Neutrophil (primary cell): Measurements from ENCODE around the gene CIT.

Experiments
- H3K27ac ChIP-seq: fragments of 200-600 bp; sonication (generic); 2 replicates; pipeline ENCODE4 v1.5.1; 2016; ENCODE audit warnings: mild to moderate bottlenecking, moderate library complexity
- H3K27me3 ChIP-seq: fragments of 200-600 bp; sonication (generic); 2 replicates; pipeline ENCODE4 v1.6.0; 2016; ENCODE audit warnings: mild to moderate bottlenecking
- H3K36me3 ChIP-seq: fragments of 200-600 bp; sonication (generic); 2 replicates; pipeline ENCODE4 v1.5.1; 2017
- H3K4me1 ChIP-seq, 2 experiments: fragments of 200-600 bp in 1 of 2; sonication (generic) in 1 of 2; 1 replicate in 1 of 2; 2 replicates in 1 of 2; pipeline versions ENCODE4 v1.5.1 to v1.6.1; 2013 to 2016; ENCODE audit warnings: low read depth in 1 of 2, low read length in 1 of 2, mild to moderate bottlenecking in 1 of 2, moderate library complexity in 1 of 2; ENCODE audit not compliant: control insufficient read depth in 1 of 2, insufficient read depth in 1 of 2
- H3K4me3 ChIP-seq, 2 experiments: fragments of 200-600 bp in 1 of 2; sonication (generic) in 1 of 2; 1 replicate in 1 of 2; 2 replicates in 1 of 2; pipeline ENCODE4 v1.5.1; 2013 to 2016; ENCODE audit warnings: low read depth in 1 of 2, low read length in 1 of 2, mild to moderate bottlenecking in 1 of 2, moderate library complexity in 1 of 2
- H3K9me3 ChIP-seq: fragments of 200-600 bp; sonication (generic); 2 replicates; pipeline ENCODE4 v1.5.1; 2016
- CTCF ChIP-seq: fragments of 200-600 bp; sonication (generic); IDR thresholded peaks from 2 replicates; pipeline ENCODE4 v1.5.1; 2016; ENCODE audit warnings: antibody characterized with exemption

The CIT gene

GRCh38 chr12:119819322-119819721, 57.8 kb downstream of the CIT start:
- H3K9me3 ChIP-seq, result no peaks in the 10 kb centered on the region
- H3K4me1 ChIP-seq, result no peaks in the 10 kb centered on the region
- no peak overlapping the region for H3K4me3 ChIP-seq
- TF ChIP-seq CTCF, result no peak
- H3K27ac ChIP-seq, result no peak overlapping the region
- H3K36me3 ChIP-seq, result peaks cover 55% of the 10 kb centered on the region
- no peaks in the 10 kb centered on the region for H3K27me3 ChIP-seq

GRCh38 chr12:119817546-119818343, 59.4 kb downstream of the CIT start:
- Histone ChIP-seq H3K36me3 (peaks cover 44% of the 10 kb centered on the region), H3K27me3 (no peaks in the 10 kb centered on the region), H3K9me3 (no peaks in the 10 kb centered on the region), H3K4me3 (no peak overlapping the region), H3K4me1 (no peaks in the 10 kb centered on the region), H3K27ac (no peak overlapping the region)
- no peak for TF ChIP-seq CTCF

- no peaks in the 10 kb centered on the region for H3K4me1 ChIP-seq
- TF ChIP-seq CTCF, result no peak
- H3K36me3 ChIP-seq, result peaks cover 10% of the 10 kb centered on the region
- no peak overlapping the region for H3K4me3 ChIP-seq
- no peak overlapping the region for H3K27ac ChIP-seq
- no peaks in the 10 kb centered on the region for H3K27me3 ChIP-seq
- no peaks in the 10 kb centered on the region for H3K9me3 ChIP-seq
Measured at GRCh38 chr12:119809023-119809422, 68.1 kb downstream of the CIT start.

- Histone ChIP-seq H3K36me3 (peaks cover 16% of the 10 kb centered on the region), H3K4me3 (no peak overlapping the region)
- TF ChIP-seq CTCF, result no peak
Measured at GRCh38 chr12:119808441-119808840, 68.7 kb downstream of the CIT start.

GRCh38 chr12:119807380-119807779, 69.7 kb downstream of the CIT start:
- no peak overlapping the region for H3K27ac ChIP-seq
- H3K27me3 ChIP-seq, result no peaks in the 10 kb centered on the region
- no peaks in the 10 kb centered on the region for H3K9me3 ChIP-seq
- no peak overlapping the region for H3K4me3 ChIP-seq
- no peaks in the 10 kb centered on the region for H3K4me1 ChIP-seq
- TF ChIP-seq CTCF, result no peak
- peaks cover 21% of the 10 kb centered on the region for H3K36me3 ChIP-seq

More at GRCh38 chr12:119808441-119808840, 68.7 kb downstream of the CIT start:
- Histone ChIP-seq H3K9me3 (no peaks in the 10 kb centered on the region), H3K27ac (no peak overlapping the region), H3K27me3 (no peaks in the 10 kb centered on the region), H3K4me1 (no peaks in the 10 kb centered on the region)
